ENCODE measurements around the gene LRRC8D.
"Not testable (repeated sequence)": the region's sequence is repeated elsewhere in the genome, so short reads cannot be mapped to it uniquely, and the experiment has no call there.

LRRC8D gene

DNA sequence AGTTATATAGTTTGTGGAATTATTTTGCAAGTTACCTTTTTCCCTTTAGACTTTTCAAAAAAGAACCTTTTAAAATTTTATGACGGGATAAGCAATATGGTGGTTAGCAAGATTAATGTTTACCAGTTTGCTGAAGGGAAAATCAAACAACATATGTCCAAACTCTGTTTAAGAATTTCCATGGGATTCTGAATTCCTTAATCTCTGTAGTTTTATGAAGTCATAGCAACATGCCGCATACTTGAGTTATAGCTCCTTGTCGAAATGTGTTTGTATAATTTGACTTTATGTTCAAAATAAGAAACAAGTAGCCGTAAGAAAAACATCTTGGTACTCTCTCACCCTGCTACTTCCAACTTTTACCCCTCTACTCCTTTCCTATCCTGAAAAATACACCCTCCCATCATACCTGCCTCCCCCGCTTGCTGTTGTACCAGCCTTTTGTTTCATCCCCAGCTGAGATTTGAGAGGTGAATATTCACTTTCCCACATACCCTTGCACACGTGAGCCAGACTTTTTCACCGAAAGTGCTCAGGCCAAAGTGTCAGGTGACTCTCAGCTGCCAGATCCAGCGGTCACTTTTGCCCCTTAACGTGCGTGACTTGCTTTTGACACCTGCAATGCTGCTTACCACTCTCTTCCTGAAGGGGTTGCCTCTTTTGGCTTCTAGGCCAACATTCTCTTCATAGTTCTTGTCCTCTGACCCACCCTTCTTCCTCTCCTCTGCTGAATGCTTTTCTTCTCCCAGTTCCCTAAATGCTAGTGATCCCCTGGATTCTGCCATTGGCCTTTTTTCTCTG lies 90.6 kb downstream of the LRRC8D start:
- no peak for DNase-seq (ENCODE audit: low read depth in 2 of 2)

DNA sequence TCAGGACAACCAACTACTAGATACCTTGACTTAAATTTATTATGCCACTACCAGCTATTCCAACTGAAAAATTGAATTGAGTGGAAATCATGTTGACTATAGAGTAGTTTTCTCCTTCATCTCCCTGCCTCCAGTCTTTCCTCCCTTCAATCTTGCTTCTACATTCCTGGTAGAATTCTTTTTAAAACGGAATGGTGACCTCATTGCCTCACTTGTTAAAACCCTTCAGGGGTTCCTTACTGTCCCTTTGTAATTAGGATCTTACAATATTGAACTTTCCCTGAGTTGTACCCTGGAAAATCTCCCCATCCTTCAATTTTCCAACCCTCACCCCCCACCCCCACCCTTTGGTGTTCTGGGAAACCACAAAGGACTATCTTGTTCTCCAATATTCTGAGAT lies 91.2 kb downstream of the LRRC8D start:
- no peak for DNase-seq (ENCODE audit: low read depth in 2 of 2)

DNA sequence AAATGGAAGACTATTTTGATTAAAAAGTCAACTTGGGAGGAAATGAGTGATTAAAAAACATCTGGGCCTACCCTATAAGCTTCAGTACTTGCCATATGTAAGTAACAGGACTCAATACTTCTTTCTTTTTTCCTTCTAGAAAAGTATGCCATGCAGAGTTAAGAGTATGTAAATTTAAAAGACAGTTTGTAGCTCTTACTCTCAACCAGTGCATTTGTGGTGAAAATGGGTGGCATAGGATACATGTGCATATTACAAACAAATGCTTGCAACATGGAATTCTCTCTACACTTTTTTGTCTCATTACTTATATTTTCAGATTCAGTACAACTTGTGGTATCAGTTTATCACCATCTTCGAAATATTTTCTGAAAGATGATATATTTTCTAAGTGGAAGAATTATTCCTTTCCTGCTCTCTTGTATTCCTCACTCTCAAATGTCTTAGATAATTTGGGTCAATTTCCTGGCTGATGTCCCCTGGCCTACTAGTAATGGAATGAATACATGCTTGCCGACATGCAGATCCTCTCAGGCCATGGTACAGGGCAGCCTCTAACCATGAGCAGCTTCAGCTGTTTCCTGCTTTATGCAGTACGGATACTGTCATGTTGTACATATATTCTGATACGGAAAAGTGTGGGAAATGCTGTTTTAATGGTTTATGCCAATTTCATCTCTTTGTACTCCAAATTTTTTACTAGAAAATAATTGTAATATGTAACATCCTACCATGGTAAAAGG lies 92.7 kb downstream of the LRRC8D start:
- no peak for DNase-seq (ENCODE audit: low read depth in 2 of 2)

DNA sequence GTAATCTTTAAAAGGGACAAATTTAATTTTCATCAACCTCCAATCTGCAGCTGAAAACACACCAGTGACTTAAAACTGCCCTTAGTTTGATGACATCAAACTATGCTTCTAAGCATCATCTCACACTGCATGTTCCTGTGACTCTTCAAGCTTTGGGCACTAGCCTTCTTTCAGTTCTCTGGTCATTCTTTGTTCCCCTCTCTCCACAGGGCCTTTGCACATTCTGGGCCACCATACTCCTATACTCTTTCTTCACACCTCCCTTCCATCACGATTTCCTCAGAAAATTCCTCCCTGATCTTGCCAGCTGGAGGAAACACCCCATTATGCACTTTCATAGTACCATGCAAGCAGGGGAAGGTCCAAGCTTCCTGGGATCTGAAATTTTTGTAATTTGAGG lies 96.5 kb downstream of the LRRC8D start:
- no peak for DNase-seq (ENCODE audit: low read depth in 2 of 2)

DNA sequence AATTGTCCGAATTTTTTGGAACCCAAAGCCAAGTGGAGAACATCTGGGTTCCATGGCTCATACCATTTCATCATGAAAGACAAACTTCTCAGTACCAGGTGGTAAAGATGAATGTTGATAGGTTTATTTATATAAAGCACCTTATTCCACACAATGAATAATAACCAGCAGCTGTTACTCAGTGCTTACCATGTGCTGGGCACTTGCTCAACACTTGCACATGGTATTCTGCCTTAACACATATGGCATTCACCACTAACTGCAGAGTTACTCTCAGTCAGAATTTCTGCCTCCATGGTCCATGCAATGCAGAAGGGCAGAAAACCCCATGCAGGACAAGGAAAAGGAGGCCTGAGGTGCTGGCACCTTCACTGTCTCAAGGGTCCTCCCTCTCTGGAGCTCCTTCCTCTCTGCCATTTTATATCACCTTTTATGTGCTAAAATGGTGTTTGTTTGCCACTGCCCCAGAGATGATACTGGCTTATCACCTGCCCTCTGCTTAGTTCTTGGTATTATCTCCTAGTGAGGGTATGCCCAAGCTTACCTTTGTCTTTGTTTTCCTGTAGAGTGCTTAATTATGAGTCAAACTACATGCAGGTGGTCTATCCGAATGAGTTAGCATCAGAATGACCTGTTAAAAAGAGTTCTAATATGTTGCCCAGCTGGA lies 97.4 kb downstream of the LRRC8D start:
- no peak for DNase-seq (ENCODE audit: low read depth in 2 of 2)

DNA sequence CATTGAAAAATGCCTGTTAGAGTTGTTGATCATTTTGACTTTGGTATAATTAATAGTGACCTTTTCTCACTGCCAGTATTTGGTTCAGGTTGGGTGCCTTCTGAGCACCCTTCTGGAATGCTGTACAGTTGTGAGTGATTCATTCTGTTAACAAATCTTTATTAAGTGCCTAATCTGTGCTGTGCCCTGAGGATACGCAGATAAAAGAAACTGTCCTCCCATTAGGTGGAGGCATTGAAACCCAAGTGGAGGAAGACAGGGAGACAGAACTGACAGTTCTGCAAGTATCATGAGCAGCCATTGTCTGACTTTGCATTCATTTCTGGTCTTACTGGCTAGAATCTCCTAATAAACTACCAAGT lies 97.9 kb downstream of the LRRC8D start:
- DNase-seq (ENCODE audit: low read depth in 2 of 2) = no peak

DNA sequence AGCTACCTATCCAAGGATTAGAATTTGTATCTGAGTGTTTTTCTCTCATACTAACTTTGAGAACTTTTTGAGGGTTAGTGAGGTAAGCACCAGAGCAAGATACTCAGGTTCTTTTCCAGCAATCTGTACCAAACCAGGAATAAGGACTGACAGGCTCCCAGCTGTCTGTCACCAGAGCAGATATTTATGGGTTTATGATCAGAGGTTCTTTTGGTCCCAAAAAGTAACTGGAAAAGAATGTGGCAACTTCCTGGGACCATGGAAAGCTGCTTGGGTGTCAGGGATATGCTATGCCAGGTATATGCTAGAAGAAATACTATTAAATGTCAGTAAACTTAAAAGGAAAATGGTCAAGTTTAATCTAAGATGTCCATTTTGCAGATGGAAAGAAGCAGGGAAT lies 98.3 kb downstream of the LRRC8D start:
- DNase-seq (ENCODE audit: low read depth in 2 of 2) = no peak

DNA sequence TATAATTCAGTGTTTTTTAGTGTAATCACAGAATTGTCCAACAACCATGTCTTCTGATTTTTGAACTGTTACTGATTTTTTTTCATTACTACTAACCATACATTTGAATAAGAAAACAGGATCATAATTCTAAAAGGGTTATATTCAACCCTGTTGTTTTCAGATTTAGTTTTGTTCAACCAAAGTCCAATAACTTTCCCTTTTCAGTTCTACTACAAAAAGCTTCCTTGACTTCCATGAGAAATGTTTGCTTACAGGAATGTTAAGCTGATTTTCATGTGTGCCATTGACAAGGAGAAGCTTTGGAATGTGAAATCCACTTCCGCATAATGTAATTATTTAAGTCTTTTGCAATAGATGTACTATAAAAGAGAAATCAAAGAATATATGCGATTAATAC lies 102.1 kb downstream of the LRRC8D start:
- DNase-seq (ENCODE audit: low read depth in 2 of 2) = no peak

DNA sequence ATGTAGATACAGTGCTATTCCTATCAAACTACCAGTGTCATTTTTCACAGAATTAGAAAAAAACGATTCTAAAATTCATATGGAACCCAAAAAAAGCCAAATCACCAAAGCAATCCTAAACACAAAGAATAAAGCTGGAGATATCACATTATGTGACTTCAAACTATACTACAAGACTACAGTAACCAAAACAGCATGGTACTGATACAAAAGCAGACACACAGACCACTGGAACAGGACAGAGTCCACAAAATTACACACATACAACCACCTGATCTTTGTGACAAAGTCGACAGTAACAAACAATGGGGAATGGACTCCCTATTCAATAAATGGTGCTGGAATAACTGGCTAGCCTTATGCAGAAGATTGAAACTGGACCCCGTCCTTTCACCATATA lies 102.7 kb downstream of the LRRC8D start:
- no peak for DNase-seq (ENCODE audit: low read depth in 2 of 2)

DNA sequence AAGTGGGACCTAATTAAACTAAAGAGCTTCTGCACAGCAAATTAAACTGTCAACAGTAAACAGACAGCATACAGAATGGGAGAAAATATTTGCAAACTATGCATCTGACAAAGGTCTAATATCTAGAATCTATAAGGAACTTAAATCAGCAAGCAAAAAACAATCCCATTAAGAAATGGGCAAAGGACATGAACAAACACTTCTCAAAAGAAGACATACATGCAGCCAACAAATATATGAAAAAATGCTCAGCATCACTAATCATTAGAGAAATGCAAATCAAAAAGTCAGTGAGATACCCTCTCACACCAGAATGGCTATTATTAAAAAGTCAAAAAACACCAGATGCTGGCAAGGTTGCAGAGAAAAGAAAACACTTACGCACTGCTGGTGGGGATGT lies 103.2 kb downstream of the LRRC8D start:
- DNase-seq (ENCODE audit: low read depth in 2 of 2) = not testable (repeated sequence)

DNA sequence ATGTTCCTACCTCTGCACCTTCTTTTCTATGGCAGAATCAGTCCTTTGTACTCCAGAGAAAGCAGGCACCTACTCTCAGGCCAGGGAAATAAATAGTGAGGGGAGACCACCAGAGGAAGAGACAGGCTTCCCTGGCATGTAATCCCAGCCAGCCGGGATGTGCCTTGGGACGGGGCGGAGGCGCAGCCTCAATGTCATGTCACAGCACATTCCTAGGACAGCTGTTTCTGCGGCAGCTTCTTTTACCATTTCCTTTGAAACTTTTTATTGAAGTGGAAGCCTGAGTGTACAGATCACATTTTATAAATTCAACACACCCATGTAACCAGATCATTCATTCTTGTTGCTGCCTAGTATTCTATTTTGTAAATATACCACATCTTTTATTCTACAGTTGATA lies 106.2 kb downstream of the LRRC8D start:
- DNase-seq (ENCODE audit: low read depth in 2 of 2) = no peak

DNA sequence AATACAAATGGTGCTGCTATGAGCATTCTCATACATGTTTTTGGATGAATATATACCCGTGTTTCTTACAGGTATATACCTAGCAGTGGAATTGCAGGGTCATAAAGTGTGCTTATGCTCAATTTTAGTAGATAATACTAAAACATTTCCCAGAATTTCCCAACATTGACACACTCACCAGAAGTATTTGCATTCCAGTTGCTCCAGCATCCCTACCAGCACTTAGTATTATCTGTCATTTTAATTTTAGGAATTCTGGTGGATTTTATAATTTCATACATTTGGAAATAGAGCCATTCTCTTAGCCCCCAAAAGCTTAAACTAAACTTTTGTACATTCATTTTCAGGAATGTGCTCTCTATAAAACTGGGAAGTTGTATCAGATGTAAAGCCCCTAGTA lies 106.6 kb downstream of the LRRC8D start:
- DNase-seq (ENCODE audit: low read depth in 2 of 2) = no peak

DNA sequence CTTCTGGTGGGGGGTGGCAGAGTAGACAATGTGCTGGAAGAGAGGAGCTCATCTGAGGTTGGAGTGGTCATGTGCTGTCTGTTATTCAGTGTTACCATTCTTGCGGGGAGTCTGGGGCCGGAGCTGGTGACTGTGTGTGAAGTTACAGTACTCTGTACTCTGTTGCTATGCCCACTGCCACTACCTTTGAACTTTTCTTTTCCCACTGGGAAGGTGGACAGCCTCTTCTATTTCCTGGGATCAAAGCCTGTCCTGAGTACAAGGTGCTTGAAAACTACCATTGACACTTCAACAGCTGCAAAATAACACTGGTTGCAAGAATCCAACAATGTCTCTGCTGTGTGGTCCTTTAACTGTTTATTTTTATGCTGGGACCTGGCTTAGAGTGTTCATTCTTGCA lies 107.7 kb downstream of the LRRC8D start:
- no peak for DNase-seq (ENCODE audit: low read depth in 2 of 2)

DNA sequence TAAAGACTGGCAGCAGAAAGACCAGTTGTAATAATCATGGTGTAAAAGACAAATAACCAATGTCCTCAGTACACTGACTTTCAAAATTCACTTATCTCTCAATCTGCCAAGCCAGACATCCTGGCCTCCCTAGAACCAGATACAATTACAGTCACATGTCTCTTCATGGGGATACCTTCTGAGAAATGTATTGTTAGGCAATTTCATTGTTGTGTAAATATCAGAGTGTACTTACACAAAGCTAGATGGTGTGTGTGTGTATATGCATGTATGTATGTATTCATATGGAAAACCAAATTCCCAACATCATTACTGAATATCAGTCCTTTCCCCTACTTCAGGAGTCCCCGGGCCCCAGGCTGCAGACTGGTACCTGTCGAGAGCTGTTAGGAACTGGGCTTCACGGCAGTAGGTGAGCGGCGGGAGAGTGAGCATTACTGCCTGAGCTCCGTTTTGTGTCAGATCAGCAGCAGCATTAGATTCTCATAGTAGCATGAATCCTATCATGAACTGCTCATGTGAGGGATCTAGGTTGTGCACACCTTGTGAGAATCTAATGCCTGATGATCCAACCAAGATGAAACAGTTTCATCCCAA lies 108.7 kb downstream of the LRRC8D start:
- DNase-seq (ENCODE audit: low read depth in 2 of 2) = no peak

DNA sequence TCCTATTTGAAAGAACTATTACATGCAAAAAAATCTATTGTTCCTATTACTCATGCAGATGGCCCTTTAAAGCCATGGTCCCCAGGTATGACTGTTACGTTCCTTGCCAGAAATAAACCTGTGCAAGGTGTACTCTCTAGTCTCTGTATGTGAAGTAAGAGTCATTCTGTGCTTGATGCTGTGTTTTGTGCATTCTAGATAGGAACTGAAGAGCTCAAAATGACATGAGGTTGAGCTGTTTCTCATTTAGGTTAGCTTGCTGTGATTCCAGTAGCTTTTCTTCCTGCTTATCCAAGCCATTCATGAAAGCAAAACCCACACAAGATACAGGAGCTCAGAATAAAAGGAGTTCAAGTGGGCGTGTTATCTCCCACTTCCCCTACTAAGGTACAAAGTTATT lies 109.7 kb downstream of the LRRC8D start:
- no peak for DNase-seq (ENCODE audit: low read depth in 2 of 2)

DNA sequence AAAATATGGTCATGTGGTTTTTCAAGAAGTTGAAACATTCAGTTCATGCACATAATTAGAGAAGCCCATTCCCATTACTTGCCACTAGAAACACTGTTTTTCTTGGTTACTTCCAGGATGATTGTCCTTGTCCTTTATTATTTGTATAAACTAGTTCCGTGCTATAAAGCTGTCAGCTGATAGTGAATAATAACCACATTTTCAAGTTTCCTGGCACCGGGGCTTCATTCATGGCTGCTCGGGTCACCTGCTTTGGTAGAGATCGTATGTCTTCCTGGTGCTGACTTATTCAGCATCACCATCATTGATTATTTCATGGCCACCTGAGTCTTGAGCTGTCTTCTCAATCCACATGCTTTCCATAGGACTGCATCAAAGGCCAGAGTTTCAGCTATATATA lies 111.1 kb downstream of the LRRC8D start:
- no peak for DNase-seq (ENCODE audit: low read depth in 2 of 2)

DNA sequence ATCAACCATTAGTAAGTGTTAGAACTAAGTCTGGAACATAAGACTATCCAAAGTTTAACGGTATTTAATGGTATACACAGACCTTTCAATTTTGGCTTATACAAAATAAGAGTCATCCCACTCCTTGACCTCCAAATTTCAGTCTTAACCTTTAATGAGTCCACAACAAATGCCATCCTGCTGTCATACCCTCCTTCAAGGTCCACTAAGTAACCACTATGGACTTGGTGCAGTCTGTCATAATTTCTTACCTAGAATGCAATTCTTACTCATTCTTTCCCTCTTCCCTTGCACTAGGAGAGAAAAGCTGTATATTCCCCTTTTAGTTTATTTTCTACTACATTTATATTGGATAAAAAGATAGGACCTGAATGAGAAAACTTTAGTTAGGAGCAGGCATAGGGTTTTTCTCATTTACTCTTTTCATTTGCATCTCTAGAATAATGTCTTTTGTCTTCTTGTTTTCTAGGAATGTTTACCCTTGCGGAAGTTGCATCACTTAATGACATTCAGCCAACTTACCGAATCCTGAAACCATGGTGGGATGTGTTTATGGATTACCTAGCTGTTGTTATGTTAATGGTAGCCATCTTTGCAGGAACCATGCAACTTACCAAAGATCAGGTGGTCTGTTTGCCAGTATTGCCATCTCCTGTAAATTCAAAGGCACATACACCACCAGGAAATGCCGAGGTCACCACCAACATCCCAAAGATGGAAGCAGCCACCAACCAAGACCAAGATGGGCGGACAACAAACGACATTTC lies 111.9 kb downstream of the LRRC8D start:
- no peak for DNase-seq (ENCODE audit: low read depth in 2 of 2)

DNA sequence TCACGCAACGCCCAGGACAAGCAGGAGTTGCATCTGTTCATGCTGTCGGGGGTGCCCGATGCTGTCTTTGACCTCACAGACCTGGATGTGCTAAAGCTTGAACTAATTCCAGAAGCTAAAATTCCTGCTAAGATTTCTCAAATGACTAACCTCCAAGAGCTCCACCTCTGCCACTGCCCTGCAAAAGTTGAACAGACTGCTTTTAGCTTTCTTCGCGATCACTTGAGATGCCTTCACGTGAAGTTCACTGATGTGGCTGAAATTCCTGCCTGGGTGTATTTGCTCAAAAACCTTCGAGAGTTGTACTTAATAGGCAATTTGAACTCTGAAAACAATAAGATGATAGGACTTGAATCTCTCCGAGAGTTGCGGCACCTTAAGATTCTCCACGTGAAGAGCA lies 113.6 kb downstream of the LRRC8D start:
- no peak for DNase-seq (ENCODE audit: low read depth in 2 of 2)

DNA sequence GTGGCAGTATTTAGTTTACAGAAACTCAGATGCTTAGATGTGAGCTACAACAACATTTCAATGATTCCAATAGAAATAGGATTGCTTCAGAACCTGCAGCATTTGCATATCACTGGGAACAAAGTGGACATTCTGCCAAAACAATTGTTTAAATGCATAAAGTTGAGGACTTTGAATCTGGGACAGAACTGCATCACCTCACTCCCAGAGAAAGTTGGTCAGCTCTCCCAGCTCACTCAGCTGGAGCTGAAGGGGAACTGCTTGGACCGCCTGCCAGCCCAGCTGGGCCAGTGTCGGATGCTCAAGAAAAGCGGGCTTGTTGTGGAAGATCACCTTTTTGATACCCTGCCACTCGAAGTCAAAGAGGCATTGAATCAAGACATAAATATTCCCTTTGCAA lies 114.4 kb downstream of the LRRC8D start:
- no peak for DNase-seq (ENCODE audit: low read depth in 2 of 2)

DNA sequence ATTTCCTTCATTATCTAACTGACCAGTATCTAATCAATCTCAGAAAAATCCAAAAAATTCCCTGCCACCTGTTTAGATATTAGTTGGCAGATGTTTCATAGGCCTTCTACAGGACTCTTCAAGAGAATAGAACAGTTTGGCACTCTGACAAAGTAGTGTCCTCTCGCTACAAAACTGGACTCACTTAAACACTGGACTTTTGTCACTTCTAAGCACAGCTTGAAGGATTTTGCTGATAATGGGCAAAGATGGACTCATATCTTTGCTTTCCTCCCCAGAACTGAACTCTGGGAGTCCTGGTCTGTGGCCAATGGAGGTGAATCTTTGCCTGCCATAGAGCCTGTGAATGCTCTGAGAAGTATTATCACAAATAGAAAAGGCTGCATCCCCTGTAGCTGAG lies 115.9 kb downstream of the LRRC8D start:
- DNase-seq (ENCODE audit: low read depth in 2 of 2) = no peak

DNA sequence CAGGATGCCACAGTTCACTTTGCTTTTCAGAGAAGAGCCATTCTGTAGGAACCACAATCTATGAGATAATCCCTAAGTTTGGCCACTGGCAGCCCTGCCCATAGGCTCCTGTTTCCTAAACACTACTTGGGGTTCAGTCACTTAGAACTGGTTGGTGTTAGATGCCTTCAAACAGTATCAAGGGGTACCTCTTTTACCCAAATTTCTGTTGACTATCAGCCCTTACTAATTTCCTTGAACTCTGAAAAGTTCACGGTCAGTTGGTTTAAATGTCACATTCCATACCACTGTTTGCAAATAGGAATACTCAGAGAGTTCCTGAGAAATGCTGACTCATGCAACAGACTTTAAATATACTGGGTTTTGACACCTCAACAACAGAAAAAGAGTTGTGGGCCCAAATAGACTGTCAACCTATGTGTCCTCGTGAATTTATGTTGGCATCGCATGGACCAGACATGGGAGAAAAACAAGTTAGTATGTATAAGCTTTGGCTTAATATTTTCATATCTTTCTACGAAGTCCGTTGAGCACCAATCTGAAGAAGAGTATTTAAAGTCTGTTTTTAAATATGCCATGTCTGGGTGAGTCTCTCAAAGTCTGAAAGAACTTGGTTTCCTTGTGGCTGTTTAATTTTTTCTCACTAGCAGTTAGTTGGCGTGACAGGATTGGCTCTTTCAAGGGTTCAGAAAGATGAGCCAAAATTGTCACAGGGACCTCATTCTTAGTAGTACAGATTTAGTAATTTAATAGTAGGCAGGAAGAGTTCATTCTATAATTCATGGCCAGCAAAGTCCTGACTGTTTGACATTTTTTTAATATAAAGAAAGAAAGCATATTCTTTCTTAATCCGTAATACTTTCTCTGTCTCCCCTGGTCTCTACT lies 117.6 kb downstream of the LRRC8D start:
- DNase-seq (ENCODE audit: low read depth in 2 of 2) = no peak
